NCI-H748 (cell line): ENCODE results near the gene TEX2.

ENCODE experiments used
- DNase-seq: peaks from one replicate; lab custom pipeline; 2025; ENCODE audit not compliant: unreplicated experiment; lab: John Stamatoyannopoulos, UW

TEX2 gene

GRCh38 chr17:64161380-64162176 is 101.5 kb downstream of the TEX2 start:
- DNase-seq, result peak; percentile 51

GRCh38 chr17:64160378-64160777 is 102.7 kb downstream of the TEX2 start:
- DNase-seq, result no peak

GRCh38 chr17:64158831-64159590 is 104.0 kb downstream of the TEX2 start:
- DNase-seq, result no peak

- DNase-seq, result no peak
Measured at GRCh38 chr17:64158406-64158805, 104.7 kb downstream of the TEX2 start.

- no peak for DNase-seq
Measured at GRCh38 chr17:64157669-64158180, 105.3 kb downstream of the TEX2 start.

- no peak for DNase-seq
Measured at GRCh38 chr17:64156670-64157069, 106.4 kb downstream of the TEX2 start.

GRCh38 chr17:64155751-64156544 is 107.1 kb downstream of the TEX2 start:
- DNase-seq, result no peak

- DNase-seq, result no peak
Measured at GRCh38 chr17:64155129-64155528, 107.9 kb downstream of the TEX2 start.

- no peak for DNase-seq
Measured at GRCh38 chr17:64154717-64155116, 108.3 kb downstream of the TEX2 start.

- no peak for DNase-seq
Measured at GRCh38 chr17:64154313-64154695, 108.8 kb downstream of the TEX2 start.

- DNase-seq, result no peak
Measured at GRCh38 chr17:64153565-64154312, 109.3 kb downstream of the TEX2 start.

GRCh38 chr17:64152428-64153125 is 110.5 kb downstream of the TEX2 start:
- no peak for DNase-seq

- DNase-seq, result no peak
Measured at GRCh38 chr17:64151016-64151368, 112.1 kb downstream of the TEX2 start.

- no peak for DNase-seq
Measured at GRCh38 chr17:64150237-64151015, 112.6 kb downstream of the TEX2 start.

GRCh38 chr17:64149196-64149595 is 113.9 kb downstream of the TEX2 start:
- no peak for DNase-seq

GRCh38 chr17:64148699-64149098 is 114.4 kb downstream of the TEX2 start:
- no peak for DNase-seq

GRCh38 chr17:64148017-64148631 is 114.9 kb downstream of the TEX2 start:
- no peak for DNase-seq

GRCh38 chr17:64147110-64148016 is 115.7 kb downstream of the TEX2 start:
- no peak for DNase-seq
